ENCODE measurements around the gene ENTHD1. TPM values are rescaled to one million over a fixed set of nuclear protein-coding genes. Genes with fewer than 3 reads are reported as not detected.

ENTHD1 gene, protein sequence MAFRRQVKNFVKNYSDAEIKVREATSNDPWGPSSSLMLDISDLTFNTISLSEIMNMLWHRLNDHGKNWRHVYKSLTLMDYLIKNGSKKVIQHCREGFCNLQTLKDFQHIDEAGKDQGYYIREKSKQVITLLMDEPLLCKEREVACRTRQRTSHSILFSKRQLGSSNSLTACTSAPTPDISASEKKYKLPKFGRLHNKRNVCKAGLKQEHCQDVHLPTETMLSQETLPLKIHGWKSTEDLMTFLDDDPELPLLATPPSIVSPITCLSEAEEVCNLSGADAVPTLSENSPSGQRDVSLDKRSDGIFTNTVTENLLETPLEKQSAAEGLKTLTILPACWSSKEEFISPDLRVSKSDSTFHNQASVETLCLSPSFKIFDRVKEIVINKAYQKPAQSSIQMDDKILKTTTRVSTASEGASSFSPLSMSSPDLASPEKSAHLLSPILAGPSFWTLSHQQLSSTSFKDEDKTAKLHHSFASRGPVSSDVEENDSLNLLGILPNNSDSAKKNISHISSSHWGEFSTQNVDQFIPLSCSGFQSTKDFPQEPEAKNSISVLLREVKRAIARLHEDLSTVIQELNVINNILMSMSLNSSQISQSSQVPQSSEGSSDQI
- total RNA-seq: not detected in 2 replicates

DNA sequence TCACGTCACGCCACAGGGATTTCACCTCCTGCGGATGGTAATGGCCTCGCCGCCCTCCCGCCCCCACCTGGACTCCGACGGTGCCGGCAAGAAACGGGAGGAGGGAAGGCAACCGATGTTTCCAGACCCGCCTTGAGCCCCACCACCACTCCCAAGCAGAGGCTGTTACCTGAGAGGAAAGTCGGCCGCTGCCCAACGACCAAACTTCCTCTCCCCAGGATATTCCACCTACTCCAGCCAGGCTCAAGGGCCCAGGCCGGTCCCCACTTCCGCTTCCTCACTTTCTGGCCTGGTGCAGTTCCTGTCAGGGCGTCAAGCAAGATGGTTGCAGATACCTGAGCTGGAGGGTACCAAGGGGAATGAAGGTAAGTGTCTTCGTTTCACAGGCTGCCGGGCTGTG lies at the start of gene ENTHD1:
Gene ENTHD1 (minus strand): TSS at position 235 of the 400 bp plus-strand sequence. CDS start 6,012 bp downstream, outside the sequence.

DNA sequence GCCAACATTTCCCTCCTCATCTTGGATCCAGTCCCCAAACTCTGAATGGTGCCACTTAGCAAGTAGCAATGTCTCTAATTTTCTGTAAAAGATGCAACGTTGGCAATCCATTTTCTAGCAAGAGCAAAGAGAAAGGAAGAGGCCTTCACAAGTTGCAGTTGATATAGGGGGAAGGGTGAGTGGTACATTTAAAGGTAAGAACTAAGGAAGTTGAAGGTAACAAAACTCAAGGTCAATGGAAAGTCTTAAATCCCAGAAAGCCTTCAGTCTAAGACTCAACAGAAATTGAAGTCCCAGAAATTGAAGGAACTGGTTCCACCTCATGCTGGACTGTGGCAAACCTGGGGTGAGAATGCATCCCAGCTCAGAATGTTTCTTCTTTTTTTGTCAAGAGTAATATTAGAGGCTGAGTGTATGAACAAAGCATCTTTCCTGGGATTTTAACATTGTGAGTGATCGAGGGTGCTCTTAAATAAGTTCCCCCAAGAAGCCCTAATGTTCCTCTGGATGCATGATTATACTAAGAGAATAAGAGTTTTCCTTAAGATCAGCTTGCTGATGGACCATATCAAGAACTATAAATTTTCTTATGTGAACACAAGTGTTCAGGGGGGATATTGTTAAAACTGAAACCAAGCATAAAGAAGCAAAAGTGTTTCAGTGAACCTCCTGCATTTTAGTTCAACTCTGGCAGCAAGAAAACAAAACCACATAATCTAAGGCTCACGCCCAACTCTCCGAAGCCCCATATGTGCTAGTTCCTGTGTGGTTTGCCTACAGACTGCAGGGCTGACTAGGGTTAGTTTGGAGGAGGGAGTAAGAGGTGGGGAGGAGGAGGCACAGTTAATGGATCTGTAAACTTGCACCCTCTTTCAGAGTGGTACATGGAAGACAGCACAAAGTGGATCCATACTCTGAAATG lies 7.0 kb upstream of the ENTHD1 start, which contains the start of gene GRAP2:
Gene GRAP2 (plus strand): TSS at position 779 of the 922 bp plus-strand sequence. CDS start 46,023 bp downstream, outside the sequence.

Other genes starting within 250 kb of the ENTHD1 start
- not detected in 2 replicates for gene GRAP2, start 7.3 kb upstream of the ENTHD1 start, total RNA-seq
- not detected in 2 replicates for gene TMA7B, start 66.6 kb upstream of the ENTHD1 start, total RNA-seq
- gene FAM83F, start 101.2 kb upstream of the ENTHD1 start, total RNA-seq: 37.5 and 46.1 TPM in 2 replicates